Panc1 (cell line): ENCODE results near the gene DIAPH3. TPM values are rescaled to one million over a fixed set of nuclear protein-coding genes. Genes with fewer than 3 reads are reported as not detected.

Experiments
- ATAC-seq: fragments of 200-7000 bp; cut with Tn5 transposase; 2 replicates; pipeline ENCODE4 v1.9.1; 2020; ENCODE audit warnings: mild to moderate bottlenecking, moderate library complexity
- BruUV-seq: library from RNA; stranded (reverse); fragments of 400-500 nt; replicated peaks from 2 replicates; lab custom pipeline; 2021; lab: Mats Ljungman, UMichigan
- CTCF ChIA-PET: fragments of 300-600 bp; sonication (Branson Sonifier 250); formaldehyde crosslinking; loops from one replicate; lab custom pipeline; 2022; ENCODE audit warnings: antibody characterized with exemption; lab: Charles Lee
- POLR2A ChIA-PET: fragments of 300-600 bp; sonication (Branson Sonifier 250); formaldehyde crosslinking; loops from one replicate; lab custom pipeline; 2022; ENCODE audit warnings: antibody characterized with exemption; lab: Charles Lee
- DNase-seq: peaks from one replicate; pipeline ENCODE4 v3.0.0-alpha.2; 2010; ENCODE audit warnings: low read depth, low spot score
- H3K27ac ChIP-seq: 2 replicates; pipeline ENCODE4 v1.5.1; 2011; ENCODE audit warnings: mild to moderate bottlenecking, low read length, inconsistent platforms
- H3K27me3 ChIP-seq: fragments of 200-500 bp; sonication (Bioruptor generic); 2 replicates; pipeline ENCODE4 v1.6.0; 2014; ENCODE audit warnings: low read length, inconsistent platforms; ENCODE audit not compliant: control insufficient read depth, insufficient read depth
- H3K36me3 ChIP-seq: fragments of 200-500 bp; sonication (Bioruptor generic); 2 replicates; pipeline ENCODE4 v1.5.1; 2014; ENCODE audit warnings: inconsistent platforms, mild to moderate bottlenecking, low read length, moderate library complexity; ENCODE audit not compliant: control insufficient read depth, insufficient read depth
- H3K4me1 ChIP-seq: 2 replicates; pipeline ENCODE4 v1.5.1; 2011; ENCODE audit warnings: inconsistent platforms, mild to moderate bottlenecking, low read length, moderate library complexity; ENCODE audit not compliant: control insufficient read depth, insufficient read depth
- H3K4me3 ChIP-seq, 2 experiments: 2 replicates each; pipeline ENCODE4 v1.5.1; 2011 to 2012; ENCODE audit warnings: low read depth in 2 of 2, low read length in 2 of 2, mild to moderate bottlenecking in 2 of 2, inconsistent platforms in 1 of 2, moderate library complexity in 1 of 2
- H3K9me3 ChIP-seq: fragments of 200-500 bp; sonication (Bioruptor generic); 2 replicates; pipeline ENCODE4 v1.5.1; 2014; ENCODE audit warnings: low read depth, mild to moderate bottlenecking, inconsistent platforms, low read length, moderate library complexity; ENCODE audit not compliant: control insufficient read depth, insufficient read depth
- CTCF ChIP-seq: fragments of 450-650 bp; IDR thresholded peaks from 2 replicates; pipeline ENCODE4 v1.5.1; 2017; ENCODE audit warnings: mild to moderate bottlenecking
- POLR2AphosphoS5 ChIP-seq: IDR thresholded peaks from 2 replicates; pipeline ENCODE4 v1.6.1; 2012; ENCODE audit warnings: mild to moderate bottlenecking, low read depth, low read length, moderate library complexity
- SIN3A ChIP-seq: IDR thresholded peaks from 2 replicates; pipeline ENCODE4 v1.6.1; 2012; ENCODE audit warnings: low read depth, mild to moderate bottlenecking, low read length, moderate library complexity, borderline replicate concordance; ENCODE audit not compliant: insufficient read depth
- TCF7L2 ChIP-seq: IDR thresholded peaks from 2 replicates; pipeline ENCODE4 v1.6.1; 2011; ENCODE audit warnings: mild to moderate bottlenecking, low read depth, low read length, inconsistent platforms
- in situ Hi-C: cut with HindIII; loops from 2 replicates; pipeline ENCODE4 v1.10.0; 2016; ENCODE audit warnings: low sequenced_read_pairs, low pct_unique_long_range_greater_than_20kb
- intact Hi-C: fragments of 100-400 bp; cut with micrococcal nuclease; formaldehyde crosslinking; loops from one replicate; pipeline ENCODE4 v1.10.0; 2022; ENCODE audit not compliant: unreplicated experiment
- total RNA-seq: library from RNA; stranded (reverse); gene quantifications from one replicate; pipeline ENCODE4 v1.2.1, GENCODE V29; 2021; ENCODE audit not compliant: unreplicated experiment
- TF ChIP-seq, protein P1 (sequence below), 2 experiments: IDR thresholded peaks; 2 replicates each; pipeline ENCODE4 v1.6.1; 2011 to 2012; ENCODE audit warnings: low read depth in 2 of 2, control low read depth in 1 of 2, low read length in 1 of 2, mild to moderate bottlenecking in 1 of 2, moderate library complexity in 1 of 2; ENCODE audit not compliant: insufficient read depth in 1 of 2

Gene DIAPH3
- total RNA-seq, 1 experiment from 2014 or later, result 15.4 TPM

GRCh38 chr13:60074397-60074796 lies 89.3 kb downstream of the DIAPH3 start:
- no peaks in the 10 kb centered on the region for H3K9me3 ChIP-seq
- H3K27me3 ChIP-seq, result no peaks in the 10 kb centered on the region
- H3K27ac ChIP-seq, result no peak overlapping the region
- in situ Hi-C loops (no loop called here), intact Hi-C loops (no loop called here)
- no peak for DNase-seq
- no peaks in the 10 kb centered on the region for H3K36me3 ChIP-seq
- no peak for ATAC-seq
- no peaks in the 10 kb centered on the region for H3K4me1 ChIP-seq
- ChIA-PET POLR2A (interaction anchor here (0.7 kb wide), 1 partner anchor 15 kb away, joined by 4 read pairs; no protein-coding TSS in a partner anchor), CTCF (no interaction called here)
- TF ChIP-seq CTCF (no peak), SIN3A (no peak), POLR2AphosphoS5 (no peak), TCF7L2 (no peak)
- TF ChIP-seq, protein P1, sequence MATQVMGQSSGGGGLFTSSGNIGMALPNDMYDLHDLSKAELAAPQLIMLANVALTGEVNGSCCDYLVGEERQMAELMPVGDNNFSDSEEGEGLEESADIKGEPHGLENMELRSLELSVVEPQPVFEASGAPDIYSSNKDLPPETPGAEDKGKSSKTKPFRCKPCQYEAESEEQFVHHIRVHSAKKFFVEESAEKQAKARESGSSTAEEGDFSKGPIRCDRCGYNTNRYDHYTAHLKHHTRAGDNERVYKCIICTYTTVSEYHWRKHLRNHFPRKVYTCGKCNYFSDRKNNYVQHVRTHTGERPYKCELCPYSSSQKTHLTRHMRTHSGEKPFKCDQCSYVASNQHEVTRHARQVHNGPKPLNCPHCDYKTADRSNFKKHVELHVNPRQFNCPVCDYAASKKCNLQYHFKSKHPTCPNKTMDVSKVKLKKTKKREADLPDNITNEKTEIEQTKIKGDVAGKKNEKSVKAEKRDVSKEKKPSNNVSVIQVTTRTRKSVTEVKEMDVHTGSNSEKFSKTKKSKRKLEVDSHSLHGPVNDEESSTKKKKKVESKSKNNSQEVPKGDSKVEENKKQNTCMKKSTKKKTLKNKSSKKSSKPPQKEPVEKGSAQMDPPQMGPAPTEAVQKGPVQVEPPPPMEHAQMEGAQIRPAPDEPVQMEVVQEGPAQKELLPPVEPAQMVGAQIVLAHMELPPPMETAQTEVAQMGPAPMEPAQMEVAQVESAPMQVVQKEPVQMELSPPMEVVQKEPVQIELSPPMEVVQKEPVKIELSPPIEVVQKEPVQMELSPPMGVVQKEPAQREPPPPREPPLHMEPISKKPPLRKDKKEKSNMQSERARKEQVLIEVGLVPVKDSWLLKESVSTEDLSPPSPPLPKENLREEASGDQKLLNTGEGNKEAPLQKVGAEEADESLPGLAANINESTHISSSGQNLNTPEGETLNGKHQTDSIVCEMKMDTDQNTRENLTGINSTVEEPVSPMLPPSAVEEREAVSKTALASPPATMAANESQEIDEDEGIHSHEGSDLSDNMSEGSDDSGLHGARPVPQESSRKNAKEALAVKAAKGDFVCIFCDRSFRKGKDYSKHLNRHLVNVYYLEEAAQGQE (IDR thresholded peaks at IDR 0.05; ENCODE audit: insufficient read depth in 1 of 2, low read depth in 2 of 2, low read length in 1 of 2), result no peak
- H3K4me3 ChIP-seq, result no peak overlapping the region
- no TSS peak for BruUV-seq

DNA sequence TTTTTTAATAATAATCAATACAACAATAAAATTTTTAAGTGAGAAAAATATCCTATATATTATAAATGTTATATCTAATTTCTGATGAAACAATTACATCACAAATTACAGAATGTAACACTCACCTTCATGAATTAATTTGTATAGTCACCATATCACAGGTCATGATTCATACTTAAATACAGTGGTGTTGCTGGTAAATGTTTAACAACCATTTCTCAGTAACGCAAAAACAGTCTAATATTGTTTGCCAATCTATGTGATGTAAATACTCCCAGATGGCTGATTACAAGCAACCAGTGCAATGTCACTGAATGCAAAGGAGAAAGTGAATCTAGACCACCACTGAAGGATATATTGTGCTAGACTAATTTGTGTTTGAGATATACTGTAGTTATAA lies 97.5 kb downstream of the DIAPH3 start:
- in situ Hi-C loops, result no loop called here
- BruUV-seq, result no TSS peak
- Histone ChIP-seq H3K4me1 (no peaks in the 10 kb centered on the region), H3K27ac (no peak overlapping the region), H3K36me3 (no peaks in the 10 kb centered on the region), H3K4me3 (no peak overlapping the region), H3K27me3 (no peaks in the 10 kb centered on the region), H3K9me3 (no peaks in the 10 kb centered on the region)
- DNase-seq (no peak), ATAC-seq (no peak)
- intact Hi-C loops, result no loop called here
- ChIA-PET CTCF (no interaction called here), POLR2A (no interaction called here)
- no peak for TF ChIP-seq POLR2AphosphoS5
- TF ChIP-seq TCF7L2, result no peak
- TF ChIP-seq CTCF, result no peak
- TF ChIP-seq SIN3A, result no peak
- TF ChIP-seq, protein P1 (IDR thresholded peaks at IDR 0.05; ENCODE audit: insufficient read depth in 1 of 2, low read depth in 2 of 2, low read length in 1 of 2), result no peak
